Measurements from ENCODE around the gene OXER1.

Gene OXER1

GRCh38 chr2:42775186-42775585 is 11.3 kb upstream of the OXER1 start:
- no peaks in the 10 kb centered on the region for H3K9me3 ChIP-seq (ENCODE audit: control insufficient read depth, insufficient read depth, low read depth, low read length)
- TF ChIP-seq BCL11B (tag by site-specific recombination; IDR thresholded peaks at IDR 0.05; ENCODE audit: low read depth) (no peak), KLF8 (tag by site-specific recombination; IDR thresholded peaks at IDR 0.05) (no peak), ZNF692 (tag by site-specific recombination; IDR thresholded peaks at IDR 0.05) (no peak), YY1 (tag by site-specific recombination; IDR thresholded peaks at IDR 0.05) (no peak)
- H3K36me3 ChIP-seq (ENCODE audit: control insufficient read depth in 2 of 2, insufficient read depth in 1 of 2, low read length in 2 of 2), result no peaks in the 10 kb centered on the region
- no peak overlapping the region for H3K27ac ChIP-seq (ENCODE audit: extremely low read depth, low read depth, low read length)
- ChIA-PET POLR2A (no interaction called here), CTCF (no interaction called here)
- H3K4me3 ChIP-seq (ENCODE audit: low read depth, low read length), result no peak overlapping the region
- no peaks in the 10 kb centered on the region for H3K4me1 ChIP-seq (ENCODE audit: control insufficient read depth, insufficient read depth, low read length)

GRCh38 chr2:42771546-42772153 is 7.7 kb upstream of the OXER1 start:
- POLR2A ChIA-PET, result no interaction called here
- no peaks in the 10 kb centered on the region for H3K4me1 ChIP-seq (ENCODE audit: control insufficient read depth, insufficient read depth, low read length)
- no peak overlapping the region for H3K4me3 ChIP-seq (ENCODE audit: low read depth, low read length)
- no peaks in the 10 kb centered on the region for H3K36me3 ChIP-seq (ENCODE audit: control insufficient read depth in 2 of 2, insufficient read depth in 1 of 2, low read length in 2 of 2)
- TF ChIP-seq BCL11B (tag by site-specific recombination; IDR thresholded peaks at IDR 0.05; ENCODE audit: low read depth) (no peak), ZNF2 (tag by site-specific recombination; IDR thresholded peaks at IDR 0.05) (no peak), IKZF3 (tag by site-specific recombination; IDR thresholded peaks at IDR 0.05) (no peak), ZNF121 (tag by site-specific recombination; IDR thresholded peaks at IDR 0.05) (no peak), ZNF639 (tag by site-specific recombination; IDR thresholded peaks at IDR 0.05) (no peak), ZNF791 (tag by site-specific recombination; IDR thresholded peaks at IDR 0.05) (no peak)
- no peak overlapping the region for H3K27ac ChIP-seq (ENCODE audit: extremely low read depth, low read depth, low read length)
- CTCF ChIA-PET, result no interaction called here
- no peaks in the 10 kb centered on the region for H3K9me3 ChIP-seq (ENCODE audit: control insufficient read depth, insufficient read depth, low read depth, low read length)

- no peak overlapping the region for H3K4me3 ChIP-seq (ENCODE audit: low read depth, low read length)
- TF ChIP-seq ZNF138 (tag by site-specific recombination; IDR thresholded peaks at IDR 0.05; ENCODE audit: borderline replicate concordance), result no peak
- TF ChIP-seq ZNF664 (tag by site-specific recombination; IDR thresholded peaks at IDR 0.05), result no peak
- no peak for TF ChIP-seq SP2 (tag by site-specific recombination; IDR thresholded peaks at IDR 0.05)
- TF ChIP-seq KLF9 (tag by site-specific recombination; IDR thresholded peaks at IDR 0.05; ENCODE audit: low read depth), result no peak
- TF ChIP-seq ZBTB21 (tag by site-specific recombination; IDR thresholded peaks at IDR 0.05), result no peak
- no peak for TF ChIP-seq ZNF777 (tag by site-specific recombination; IDR thresholded peaks at IDR 0.05; ENCODE audit: borderline replicate concordance)
- TF ChIP-seq CTCF (tag by site-specific recombination; IDR thresholded peaks at IDR 0.05), result peak; percentile 69
- TF ChIP-seq ZNF19 (tag by site-specific recombination; IDR thresholded peaks at IDR 0.05; ENCODE audit: low read depth), result no peak
- no peak overlapping the region for H3K27ac ChIP-seq (ENCODE audit: extremely low read depth, low read depth, low read length)
- no peaks in the 10 kb centered on the region for H3K36me3 ChIP-seq (ENCODE audit: control insufficient read depth in 2 of 2, insufficient read depth in 1 of 2, low read length in 2 of 2)
- CTCF ChIA-PET, result interaction anchor here (0.6 to 1.3 kb wide), 4 partner anchors 15 to 227 kb away, joined by 3 to 6 read pairs (median 4); no protein-coding TSS in a partner anchor
- no peaks in the 10 kb centered on the region for H3K4me1 ChIP-seq (ENCODE audit: control insufficient read depth, insufficient read depth, low read length)
- POLR2A ChIA-PET, result no interaction called here
- H3K9me3 ChIP-seq (ENCODE audit: control insufficient read depth, insufficient read depth, low read depth, low read length), result no peaks in the 10 kb centered on the region
Observed at GRCh38 chr2:42770288-42771131, 6.6 kb upstream of the OXER1 start.

Data from HEK293 (cell line).